Stimulated activated naive CD8-positive, alpha-beta T cell treated with anti-CD3 and anti-CD28 coated beads, Interleukin-15, Interleukin-2, amounts not matched to agents 100 ng/mL and 50 ng/mL, for 24 hours (primary cell): Measurements from ENCODE around the gene SLC1A1.

Experiments used
- H3K27ac Mint-ChIP-seq: one replicate; pipeline ENCODE4 v1.8.0; 2021; ENCODE audit warnings: mild to moderate bottlenecking, mixed read lengths
- H3K27me3 Mint-ChIP-seq: one replicate; pipeline ENCODE4 v1.8.0; 2021; ENCODE audit warnings: mixed read lengths
- H3K36me3 Mint-ChIP-seq: one replicate; pipeline ENCODE4 v1.8.0; 2021; ENCODE audit warnings: low read depth, mixed read lengths
- H3K4me1 Mint-ChIP-seq: one replicate; pipeline ENCODE4 v1.8.0; 2021; ENCODE audit warnings: low read depth, mixed read lengths
- H3K4me3 Mint-ChIP-seq: one replicate; pipeline ENCODE4 v1.8.0; 2021; ENCODE audit warnings: mild to moderate bottlenecking, mixed read lengths
- H3K9me3 Mint-ChIP-seq: one replicate; pipeline ENCODE4 v1.8.0; 2021; ENCODE audit warnings: mixed read lengths

The SLC1A1 gene

GRCh38 chr9:4620881-4621555 is 130.8 kb downstream of the SLC1A1 start:
- no peaks in the 10 kb centered on the region for H3K9me3 Mint-ChIP-seq
- no peak overlapping the region for H3K27ac Mint-ChIP-seq

GRCh38 chr9:4622016-4622415 is 131.7 kb downstream of the SLC1A1 start:
- no peak overlapping the region for H3K27ac Mint-ChIP-seq
- no peak overlapping the region for H3K4me3 Mint-ChIP-seq
- H3K27me3 Mint-ChIP-seq = no peaks in the 10 kb centered on the region
- H3K9me3 Mint-ChIP-seq = no peaks in the 10 kb centered on the region
- peaks cover 21% of the 10 kb centered on the region for H3K4me1 Mint-ChIP-seq
- no peaks in the 10 kb centered on the region for H3K36me3 Mint-ChIP-seq

More at GRCh38 chr9:4620881-4621555, 130.8 kb downstream of the SLC1A1 start:
- no peaks in the 10 kb centered on the region for H3K36me3 Mint-ChIP-seq
- no peak overlapping the region for H3K4me3 Mint-ChIP-seq
- H3K4me1 Mint-ChIP-seq = peaks cover 21% of the 10 kb centered on the region
- H3K27me3 Mint-ChIP-seq = no peaks in the 10 kb centered on the region

GRCh38 chr9:4630836-4631235 is 140.6 kb downstream of the SLC1A1 start:
- Mint-ChIP-seq H3K27ac (no peak overlapping the region), H3K36me3 (no peaks in the 10 kb centered on the region), H3K9me3 (no peaks in the 10 kb centered on the region), H3K4me1 (no peaks in the 10 kb centered on the region), H3K27me3 (no peaks in the 10 kb centered on the region), H3K4me3 (no peak overlapping the region)
